ENCODE results near the gene WDR26.
"Not testable (repeated sequence)": the region's sequence is repeated elsewhere in the genome, so short reads cannot be mapped to it uniquely, and the experiment has no call there.

WDR26 gene

GRCh38 chr1:224353975-224354925 lies 80.3 kb downstream of the WDR26 start:
- no peak for TF ChIP-seq ZFX (IDR thresholded peaks at IDR 0.05; ENCODE audit: borderline replicate concordance)

DNA sequence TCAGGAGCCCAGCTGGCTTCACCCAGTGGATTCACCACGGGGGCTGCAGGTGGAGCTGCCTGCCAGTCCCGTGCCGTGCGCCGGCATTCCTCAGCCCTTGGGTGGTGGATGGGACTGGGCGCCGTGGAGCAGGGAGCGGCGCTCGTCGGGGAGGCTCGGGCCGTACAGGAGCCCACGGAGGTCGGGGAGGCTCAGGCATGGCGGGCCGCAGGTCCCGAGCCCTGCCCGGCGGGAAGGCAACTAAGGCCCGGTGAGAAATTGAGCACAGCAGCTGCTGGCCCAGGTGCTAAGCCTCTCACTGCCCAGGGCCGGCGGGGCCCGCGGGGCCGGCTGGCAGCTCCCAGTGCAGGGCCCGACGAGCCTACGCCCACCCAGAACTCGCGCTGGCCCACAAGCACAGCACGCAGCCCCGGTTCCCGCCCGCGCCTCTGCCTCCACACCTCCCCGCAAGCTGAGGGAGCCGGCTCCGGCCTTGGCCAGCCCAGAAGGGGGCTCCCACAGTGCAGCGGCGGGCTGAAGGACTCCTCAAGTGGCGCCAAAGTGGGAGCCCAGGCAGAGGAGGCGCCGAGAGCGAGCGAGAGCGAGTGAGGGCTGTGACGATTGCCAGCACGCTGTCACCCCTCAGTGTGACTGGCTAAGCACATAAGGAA lies 82.0 kb downstream of the WDR26 start:
- not testable (repeated sequence) for H3K27ac ChIP-seq

More at GRCh38 chr1:224353975-224354925, 80.3 kb downstream of the WDR26 start:
- H3K27ac ChIP-seq, result no peak overlapping the region

- H3K27ac ChIP-seq, result not testable (repeated sequence)
These were observed 84.9 kb downstream of the WDR26 start for GRCh38 chr1:224349716-224350115.

- H3K27ac ChIP-seq, result no peak overlapping the region
- TF ChIP-seq ZFX (IDR thresholded peaks at IDR 0.05; ENCODE audit: borderline replicate concordance), result no peak
These were observed 86.5 kb downstream of the WDR26 start for GRCh38 chr1:224348137-224348536.

- TF ChIP-seq ZFX (IDR thresholded peaks at IDR 0.05; ENCODE audit: borderline replicate concordance) (no peak), CTCF (IDR thresholded peaks at IDR 0.05) (no peak)
- H3K27ac ChIP-seq, result no peak overlapping the region
These were observed 90.9 kb downstream of the WDR26 start for GRCh38 chr1:224343679-224344078.

- H3K27ac ChIP-seq, result peak overlapping the region; percentile 71
These were observed 93.9 kb downstream of the WDR26 start for GRCh38 chr1:224340453-224341384.

GRCh38 chr1:224339442-224340033 lies 95.1 kb downstream of the WDR26 start:
- TF ChIP-seq CTCF (IDR thresholded peaks at IDR 0.05), result no peak
- H3K27ac ChIP-seq, result peak overlapping the region; percentile 71

DNA sequence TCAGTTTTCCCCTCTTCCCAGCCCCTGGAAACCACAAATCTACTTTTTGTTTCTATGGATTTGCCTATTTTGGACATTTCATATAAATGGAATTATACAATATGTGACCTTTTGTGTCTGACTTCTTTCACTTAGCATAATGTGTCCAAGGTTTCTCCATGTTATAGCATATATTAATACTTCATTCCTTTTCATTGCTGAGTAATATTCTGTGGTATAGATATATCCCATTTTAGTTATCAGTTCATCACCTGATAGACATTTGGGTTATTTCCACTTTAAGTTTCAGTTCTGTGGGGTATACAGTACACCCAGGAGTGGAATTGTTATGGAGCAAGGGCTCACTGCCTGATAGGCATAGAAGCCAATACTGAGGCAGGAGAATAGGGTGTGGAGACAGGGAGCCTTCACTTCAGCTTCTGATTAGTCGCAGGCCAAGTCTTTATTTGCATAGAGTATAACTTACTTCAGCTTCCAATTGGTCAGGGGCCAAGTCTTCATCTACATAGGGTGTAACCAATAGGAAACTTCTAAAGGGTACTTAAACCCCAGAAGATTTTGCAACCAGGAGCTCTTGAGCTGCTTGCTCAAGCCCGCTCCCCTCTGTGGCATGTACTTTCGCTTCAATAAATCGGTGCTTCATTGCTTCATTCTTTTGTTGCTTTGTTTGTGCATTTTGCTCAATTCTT lies 96.3 kb downstream of the WDR26 start:
- no peak for TF ChIP-seq CTCF (IDR thresholded peaks at IDR 0.05)
- TF ChIP-seq ZFX (IDR thresholded peaks at IDR 0.05; ENCODE audit: borderline replicate concordance), result no peak
- H3K27ac ChIP-seq, result peak overlapping the region; percentile 71; the same call in 1 of the 2 replicates

All from 22Rv1 (cell line).